ENCODE measurements around the gene REEP3. TPM values are rescaled to one million over a fixed set of nuclear protein-coding genes. Genes with fewer than 3 reads are reported as not detected.

The REEP3 gene
- total and polyA plus RNA-seq, 2 of the 8 experiments (the other 6 are each of a cell fraction or from before 2014, with no cell fraction given): 5.8 to 31.5 TPM

GRCh38 chr10:63553473-63553872 lies 32.3 kb downstream of the REEP3 start:
- Histone ChIP-seq H3K4me3 (ENCODE audit: extremely low read depth in 1 of 4, insufficient read depth in 2 of 4, low read depth in 3 of 4, low read length in 4 of 4) (no peak overlapping the region), H4K20me1 (replicated peaks in 1 of 2; ENCODE audit: control insufficient read depth in 1 of 2, insufficient read depth in 2 of 2, low read length in 2 of 2) (peaks cover 0 to 4% of the 10 kb centered on the region in 2 experiments), H3K9ac (replicated peaks in 1 of 4; ENCODE audit: extremely low read depth in 1 of 4, low read depth in 3 of 4, low read length in 3 of 4) (no peak overlapping the region), H2BK5ac (ENCODE audit: low read depth, low read length) (no peak overlapping the region), H3K4me2 (ENCODE audit: insufficient read depth in 1 of 2, low read depth in 2 of 2, low read length in 2 of 2) (no peak overlapping the region), H2AFZ (ENCODE audit: low read length) (no peak overlapping the region), H4K8ac (ENCODE audit: extremely low read depth, insufficient read depth, low read length) (no peak overlapping the region), H3K23me2 (ENCODE audit: low read depth, low read length) (no peaks in the 10 kb centered on the region), H4K5ac (ENCODE audit: insufficient read length, low read depth, low read length) (no peak overlapping the region), H3K4ac (replicated peaks; ENCODE audit: insufficient read length, low read depth, low read length) (no peak overlapping the region), H3K79me2 (ENCODE audit: control insufficient read depth in 1 of 2, insufficient read depth in 2 of 2, low read length in 2 of 2) (peaks cover 0 to 57% of the 10 kb centered on the region in 2 experiments; a peak in 2 of 4 replicates), H3K14ac (ENCODE audit: insufficient read length) (no peak overlapping the region), H3K23ac (ENCODE audit: insufficient read length) (no peak overlapping the region), H3K79me1 (ENCODE audit: low read depth, low read length) (peaks cover 4% of the 10 kb centered on the region; the same call in 1 of the 2 replicates), H3K27me3 (replicated peaks in 1 of 4; ENCODE audit: control insufficient read depth in 3 of 4, extremely low read depth in 1 of 4, insufficient read depth in 3 of 4, low read length in 3 of 4) (no peaks in the 10 kb centered on the region), H3K18ac (ENCODE audit: extremely low read depth, low read length) (no peak overlapping the region), H3K4me1 (replicated peaks in 1 of 4; ENCODE audit: control insufficient read depth in 3 of 4, insufficient read depth in 4 of 4, low read length in 3 of 4) (no peaks in the 10 kb centered on the region), H2BK12ac (ENCODE audit: low read depth, low read length) (no peak overlapping the region), H3K9me3 (ENCODE audit: insufficient read depth in 2 of 2, low read depth in 1 of 2, low read length in 1 of 2) (no peaks in the 10 kb centered on the region), H3K56ac (replicated peaks; ENCODE audit: insufficient read length, low read depth, low read length) (no peak overlapping the region), H2BK120ac (replicated peaks; ENCODE audit: low read depth, low read length) (no peak overlapping the region), H2AK5ac (ENCODE audit: low read depth, low read length) (no peak overlapping the region), H3K36me3 (ENCODE audit: control insufficient read depth in 2 of 4, insufficient read depth in 4 of 4, low read length in 3 of 4) (no peaks in the 10 kb centered on the region), H2BK15ac (ENCODE audit: low read length) (no peak overlapping the region), H3K27ac (ENCODE audit: low read depth, low read length) (no peak overlapping the region), H2BK20ac (ENCODE audit: low read length) (no peak overlapping the region), H4K91ac (replicated peaks; ENCODE audit: insufficient read length, low read length) (no peak overlapping the region)
- FAIRE-seq: no peak
- TF ChIP-seq POLR2AphosphoS5 (IDR thresholded peaks at IDR 0.05; ENCODE audit: low read depth, low read length) (no peak), CREB1 (IDR thresholded peaks at IDR 0.05) (no peak), BACH1 (IDR thresholded peaks at IDR 0.05; ENCODE audit: low read length) (no peak), TAF7 (optimal IDR thresholded peaks at IDR 0.05; ENCODE audit: borderline replicate concordance, low read depth, low read length) (no peak), RNF2 (IDR thresholded peaks at IDR 0.05; ENCODE audit: borderline replicate concordance, low read depth, low read length, missing control alignments, poor library complexity, severe bottlenecking) (no peak), RAD21 (IDR thresholded peaks at IDR 0.05 in 1 of 2, conservative IDR thresholded peaks at IDR 0.05 in 1 of 2; ENCODE audit: low read depth in 2 of 2, low read length in 2 of 2) (no peak), RBBP5 (IDR thresholded peaks at IDR 0.05; ENCODE audit: borderline replicate concordance, low read depth, low read length) (no peak), SIN3A (conservative IDR thresholded peaks at IDR 0.05 in 1 of 2, IDR thresholded peaks at IDR 0.05 in 1 of 2; ENCODE audit: low read depth in 1 of 2, low read length in 2 of 2) (no peak), POLR2A (IDR thresholded peaks at IDR 0.05; ENCODE audit: control extremely low read depth in 1 of 2, low read depth in 2 of 2, low read length in 2 of 2) (no peak), SP1 (IDR thresholded peaks at IDR 0.05; ENCODE audit: low read depth, low read length) (no peak), USF2 (IDR thresholded peaks at IDR 0.05; ENCODE audit: low read length) (no peak), TAF1 (IDR thresholded peaks at IDR 0.05; ENCODE audit: low read depth, low read length) (no peak)
- POLR2A ChIA-PET (ENCODE audit: partially characterized antibody): no interaction called here
- no peak for DNase-seq (ENCODE audit: low read depth in 1 of 2, low spot score in 2 of 2)
- CTCF ChIA-PET (ENCODE audit: partially characterized antibody): interaction anchor here (0.7 to 1.6 kb wide), 4 partner anchors 74 to 387 kb away, joined by 3 read pairs; no protein-coding TSS in a partner anchor
- 95% methylated on average over 6 of the region's 6 CpGs; no CpG with 5 or more reads in 1 of the 2 experiments for WGBS, 2 experiments (ENCODE audit: extremely low coverage in 1 of 2, insufficient coverage in 1 of 2, insufficient read length in 1 of 2, insufficient replicate concordance in 2 of 2, low coverage in 1 of 2, low lambda C conversion rate in 2 of 2, missing lambda C conversion rate in 1 of 2)

Measured in H1 (cell line).